ENCODE measurements around the gene MYO7B. TPM values are rescaled to one million over a fixed set of nuclear protein-coding genes. Genes with fewer than 3 reads are reported as not detected.

Gene MYO7B
- total and polyA plus RNA-seq, 2 donors (not counting 1 experiment from before 2014, with no cell fraction given) = 5.0 to 68.2 TPM

- Histone ChIP-seq H3K9me3 (ENCODE audit: control extremely low read depth in 1 of 3, control insufficient read depth in 2 of 3, insufficient read depth in 1 of 3, low read length in 2 of 3) (no peaks in the 10 kb centered on the region), H3K27ac (ENCODE audit: low read length in 2 of 2) (peak overlapping the region; percentile 62 to 76), H3K4me1 (ENCODE audit: control insufficient read depth in 2 of 2, insufficient read depth in 2 of 2, low read length in 2 of 2) (peaks cover 100% of the 10 kb centered on the region in 2 donors), H2AFZ (ENCODE audit: insufficient read depth, low read depth, low read length, poor library complexity, severe bottlenecking) (no peak overlapping the region), H3K4me2 (replicated peaks; ENCODE audit: low read depth, low read length, poor library complexity, severe bottlenecking) (peak overlapping the region; percentile 73), H3K4me3 (ENCODE audit: control extremely low read depth in 1 of 5, extremely low read depth in 1 of 5, insufficient read depth in 1 of 5, low read depth in 2 of 5, low read length in 4 of 5) (no peak overlapping the region), H3K27me3 (replicated peaks in 1 of 4; ENCODE audit: control extremely low read depth in 1 of 4, control insufficient read depth in 3 of 4, insufficient read depth in 4 of 4, low read length in 3 of 4) (no peaks in the 10 kb centered on the region), H3K9ac (ENCODE audit: low read length) (peak overlapping the region; percentile 30), H3K36me3 (replicated peaks in 1 of 2; ENCODE audit: control extremely low read depth in 1 of 2, control insufficient read depth in 1 of 2, extremely low read depth in 1 of 2, insufficient read depth in 2 of 2, low read length in 1 of 2) (no peaks in the 10 kb centered on the region), H3K79me2 (ENCODE audit: control insufficient read depth, insufficient read depth, low read length) (no peaks in the 10 kb centered on the region), H4K20me1 (ENCODE audit: control insufficient read depth, insufficient read depth, low read length, poor library complexity, severe bottlenecking) (no peaks in the 10 kb centered on the region)
- peaks cover 92% of the 10 kb centered on the region for H3K4me1 Mint-ChIP-seq
- ATAC-seq (ENCODE audit: low read depth) (no peak), DNase-seq (no peak)
- TF ChIP-seq, protein P1, sequence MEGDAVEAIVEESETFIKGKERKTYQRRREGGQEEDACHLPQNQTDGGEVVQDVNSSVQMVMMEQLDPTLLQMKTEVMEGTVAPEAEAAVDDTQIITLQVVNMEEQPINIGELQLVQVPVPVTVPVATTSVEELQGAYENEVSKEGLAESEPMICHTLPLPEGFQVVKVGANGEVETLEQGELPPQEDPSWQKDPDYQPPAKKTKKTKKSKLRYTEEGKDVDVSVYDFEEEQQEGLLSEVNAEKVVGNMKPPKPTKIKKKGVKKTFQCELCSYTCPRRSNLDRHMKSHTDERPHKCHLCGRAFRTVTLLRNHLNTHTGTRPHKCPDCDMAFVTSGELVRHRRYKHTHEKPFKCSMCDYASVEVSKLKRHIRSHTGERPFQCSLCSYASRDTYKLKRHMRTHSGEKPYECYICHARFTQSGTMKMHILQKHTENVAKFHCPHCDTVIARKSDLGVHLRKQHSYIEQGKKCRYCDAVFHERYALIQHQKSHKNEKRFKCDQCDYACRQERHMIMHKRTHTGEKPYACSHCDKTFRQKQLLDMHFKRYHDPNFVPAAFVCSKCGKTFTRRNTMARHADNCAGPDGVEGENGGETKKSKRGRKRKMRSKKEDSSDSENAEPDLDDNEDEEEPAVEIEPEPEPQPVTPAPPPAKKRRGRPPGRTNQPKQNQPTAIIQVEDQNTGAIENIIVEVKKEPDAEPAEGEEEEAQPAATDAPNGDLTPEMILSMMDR (IDR thresholded peaks at IDR 0.05) = no peak
- TF ChIP-seq EZH2 (IDR thresholded peaks at IDR 0.05; ENCODE audit: borderline replicate concordance, insufficient read depth, low read depth, low read length, poor library complexity, severe bottlenecking) = no peak
- ChIA-PET CTCF (interaction anchor here (7.3 to 19.3 kb wide), 2 partner anchors 13 to 44 kb away, joined by 53 to 553 read pairs; no protein-coding TSS in a partner anchor), POLR2A (interaction anchor here (1.0 kb wide), 1 partner anchor 21 kb away, joined by 4 read pairs; no protein-coding TSS in a partner anchor)
- H3K27me3 Mint-ChIP-seq = no peaks in the 10 kb centered on the region
- H3K9me3 Mint-ChIP-seq (ENCODE audit: insufficient read depth) = no peaks in the 10 kb centered on the region
- peak overlapping the region; percentile 7 for H3K4me3 Mint-ChIP-seq
- peak overlapping the region; percentile 96 for H3K27ac Mint-ChIP-seq
- 89% methylated on average over 12 of the region's 13 CpGs for WGBS (ENCODE audit: insufficient coverage)
- intact Hi-C loops (cut with micrococcal nuclease) = loop anchor here (5.0 kb wide), 1 partner anchor 65 kb away; the partner anchor contains the start of gene SFT2D3
Measured at GRCh38 chr2:127637236-127637630, 101.8 kb downstream of the MYO7B start.

DNA sequence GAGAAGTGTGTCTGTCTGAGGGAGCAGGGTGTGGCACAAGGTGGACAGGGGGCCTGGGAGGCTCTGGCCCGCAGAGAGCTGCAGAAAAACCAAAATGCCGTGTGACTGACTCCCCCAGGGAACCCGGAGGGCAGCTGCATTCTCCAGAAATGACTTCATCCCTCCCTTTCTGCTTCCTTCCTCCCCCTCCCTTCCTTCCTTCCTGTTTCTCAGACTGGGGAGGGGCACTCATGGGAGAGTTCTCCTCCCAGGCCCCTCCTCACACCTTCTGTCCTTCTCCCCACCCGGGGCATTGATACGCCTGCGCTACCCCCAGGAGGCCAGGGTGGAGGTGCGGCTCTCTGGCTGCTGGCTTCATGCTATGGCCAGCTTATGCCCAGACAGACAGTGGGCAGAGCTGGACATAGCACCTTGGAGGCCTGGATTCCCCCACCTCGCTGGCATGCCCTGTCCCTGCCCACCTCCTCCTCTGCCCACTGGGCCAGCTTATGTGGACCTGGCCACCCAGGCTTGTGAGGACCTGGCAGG is 102.3 kb downstream of the MYO7B start:
- ATAC-seq (ENCODE audit: low read depth) (no peak), DNase-seq (peak; percentile 49)
- 15% methylated on average over 8 of the region's 8 CpGs for WGBS (ENCODE audit: insufficient coverage)
- ChIA-PET POLR2A (interaction anchor here (0.5 to 1.4 kb wide), 3 partner anchors 20 to 1017 kb away, joined by 3 to 7 read pairs (median 6); no protein-coding TSS in a partner anchor), CTCF (interaction anchor here (7.3 to 19.3 kb wide), 2 partner anchors 12 to 45 kb away, joined by 53 to 553 read pairs; no protein-coding TSS in a partner anchor)
- intact Hi-C loops (cut with micrococcal nuclease) = loop anchor here (2.0 to 5.0 kb wide), 2 partner anchors 17 to 65 kb away; partner anchors contain the start of gene SFT2D3
- Mint-ChIP-seq H3K27ac (peak overlapping the region; percentile 95), H3K27me3 (no peaks in the 10 kb centered on the region), H3K9me3 (ENCODE audit: insufficient read depth) (no peaks in the 10 kb centered on the region), H3K4me1 (peaks cover 90% of the 10 kb centered on the region), H3K4me3 (peak overlapping the region; percentile 68)
- Histone ChIP-seq H4K20me1 (ENCODE audit: control insufficient read depth, insufficient read depth, low read length, poor library complexity, severe bottlenecking) (no peaks in the 10 kb centered on the region), H3K27ac (ENCODE audit: low read length in 2 of 2) (peak overlapping the region; percentile 62 to 76), H2AFZ (ENCODE audit: insufficient read depth, low read depth, low read length, poor library complexity, severe bottlenecking) (peak overlapping the region; percentile 29), H3K9ac (ENCODE audit: low read length) (no peak overlapping the region), H3K4me2 (replicated peaks; ENCODE audit: low read depth, low read length, poor library complexity, severe bottlenecking) (peak overlapping the region; percentile 73), H3K36me3 (replicated peaks in 1 of 2; ENCODE audit: control extremely low read depth in 1 of 2, control insufficient read depth in 1 of 2, extremely low read depth in 1 of 2, insufficient read depth in 2 of 2, low read length in 1 of 2) (no peaks in the 10 kb centered on the region), H3K9me3 (ENCODE audit: control extremely low read depth in 1 of 3, control insufficient read depth in 2 of 3, insufficient read depth in 1 of 3, low read length in 2 of 3) (no peaks in the 10 kb centered on the region), H3K27me3 (replicated peaks in 1 of 4; ENCODE audit: control extremely low read depth in 1 of 4, control insufficient read depth in 3 of 4, insufficient read depth in 4 of 4, low read length in 3 of 4) (no peaks in the 10 kb centered on the region), H3K4me3 (ENCODE audit: control extremely low read depth in 1 of 5, extremely low read depth in 1 of 5, insufficient read depth in 1 of 5, low read depth in 2 of 5, low read length in 4 of 5) (no peak overlapping the region), H3K79me2 (ENCODE audit: control insufficient read depth, insufficient read depth, low read length) (no peaks in the 10 kb centered on the region), H3K4me1 (ENCODE audit: control insufficient read depth in 2 of 2, insufficient read depth in 2 of 2, low read length in 2 of 2) (peaks cover 95 to 100% of the 10 kb centered on the region in 2 donors)
- no peak for TF ChIP-seq EZH2 (IDR thresholded peaks at IDR 0.05; ENCODE audit: borderline replicate concordance, insufficient read depth, low read depth, low read length, poor library complexity, severe bottlenecking)
- TF ChIP-seq, protein P1 (IDR thresholded peaks at IDR 0.05) = no peak

All from B cell (primary cell).